Lower leg skin (tissue), 4 donors: ENCODE data around the gene IRF8. TPM values are rescaled to one million over a fixed set of nuclear protein-coding genes. Genes with fewer than 3 reads are reported as not detected.

ENCODE experiments used
- DNase-seq, 2 donors: peaks; one replicate each; pipeline ENCODE4 v3.0.0-alpha.2; 2019; ENCODE audit warnings: low spot score in 2 of 2
- H3K4me3 ChIP-seq: fragments of 200-600 bp; sonication (generic); 2 replicates; pipeline ENCODE4 v1.5.1; 2017; ENCODE audit warnings: mild to moderate bottlenecking, low read depth; ENCODE audit not compliant: poor library complexity, severe bottlenecking
- POLR2A ChIP-seq, 2 donors: fragments of 450-650 bp; IDR thresholded peaks; one replicate each; pipeline ENCODE4 v1.6.1; 2016 to 2017; ENCODE audit warnings: antibody characterized with exemption in 2 of 2, mild to moderate bottlenecking in 1 of 2, moderate library complexity in 1 of 2
- WGBS, 2 donors: methylation state at CpG; one replicate each; pipeline ENCODE4 v1.1.5; 2018; 5-methylcytosine and 5-hydroxymethylcytosine counted together
- intact Hi-C: fragments of 100-400 bp; cut with DNase I; formaldehyde crosslinking; loops from one replicate; pipeline ENCODE4 v1.15.0; 2023; ENCODE audit warnings: low total_unique reads
- total RNA-seq, 4 donors: library from RNA; depleted of rRNA; stranded (reverse); fragments of >200 nt; gene quantifications; one replicate each; pipeline ENCODE4 v1.1.0, GENCODE V29; 2016
- TF ChIP-seq, protein P1 (sequence below), 3 donors: fragments of 450-650 bp; IDR thresholded peaks; one replicate each; pipeline ENCODE4 v1.5.1; 2016; ENCODE audit warnings: antibody characterized with exemption in 3 of 3, mild to moderate bottlenecking in 3 of 3, moderate library complexity in 2 of 3

Gene IRF8
- total RNA-seq, 4 donors from 2014 or later = 1.5 to 5.7 (median 3.7) TPM

- WGBS, 2 donors = 87 to 91% methylated on average over 5 of the region's 5 CpGs
- intact Hi-C loops = no loop called here
Measured at GRCh38 chr16:85952811-85953210, 53.8 kb downstream of the IRF8 start.

GRCh38 chr16:85954927-85955519, 56.1 kb downstream of the IRF8 start:
- TF ChIP-seq, protein P1, sequence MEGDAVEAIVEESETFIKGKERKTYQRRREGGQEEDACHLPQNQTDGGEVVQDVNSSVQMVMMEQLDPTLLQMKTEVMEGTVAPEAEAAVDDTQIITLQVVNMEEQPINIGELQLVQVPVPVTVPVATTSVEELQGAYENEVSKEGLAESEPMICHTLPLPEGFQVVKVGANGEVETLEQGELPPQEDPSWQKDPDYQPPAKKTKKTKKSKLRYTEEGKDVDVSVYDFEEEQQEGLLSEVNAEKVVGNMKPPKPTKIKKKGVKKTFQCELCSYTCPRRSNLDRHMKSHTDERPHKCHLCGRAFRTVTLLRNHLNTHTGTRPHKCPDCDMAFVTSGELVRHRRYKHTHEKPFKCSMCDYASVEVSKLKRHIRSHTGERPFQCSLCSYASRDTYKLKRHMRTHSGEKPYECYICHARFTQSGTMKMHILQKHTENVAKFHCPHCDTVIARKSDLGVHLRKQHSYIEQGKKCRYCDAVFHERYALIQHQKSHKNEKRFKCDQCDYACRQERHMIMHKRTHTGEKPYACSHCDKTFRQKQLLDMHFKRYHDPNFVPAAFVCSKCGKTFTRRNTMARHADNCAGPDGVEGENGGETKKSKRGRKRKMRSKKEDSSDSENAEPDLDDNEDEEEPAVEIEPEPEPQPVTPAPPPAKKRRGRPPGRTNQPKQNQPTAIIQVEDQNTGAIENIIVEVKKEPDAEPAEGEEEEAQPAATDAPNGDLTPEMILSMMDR (IDR thresholded peaks at IDR 0.05) = no peak
- no peak for TF ChIP-seq POLR2A (IDR thresholded peaks at IDR 0.05)
- H3K4me3 ChIP-seq = no peak overlapping the region
- no peak for DNase-seq
- WGBS, 2 donors = 74 to 83% methylated on average over 11 to 12 of the region's 12 CpGs
- intact Hi-C loops = no loop called here

More at GRCh38 chr16:85952811-85953210, 53.8 kb downstream of the IRF8 start:
- H3K4me3 ChIP-seq = no peak overlapping the region
- TF ChIP-seq, protein P1 (IDR thresholded peaks at IDR 0.05) = no peak
- TF ChIP-seq POLR2A (IDR thresholded peaks at IDR 0.05) = no peak
- no peak for DNase-seq

DNA sequence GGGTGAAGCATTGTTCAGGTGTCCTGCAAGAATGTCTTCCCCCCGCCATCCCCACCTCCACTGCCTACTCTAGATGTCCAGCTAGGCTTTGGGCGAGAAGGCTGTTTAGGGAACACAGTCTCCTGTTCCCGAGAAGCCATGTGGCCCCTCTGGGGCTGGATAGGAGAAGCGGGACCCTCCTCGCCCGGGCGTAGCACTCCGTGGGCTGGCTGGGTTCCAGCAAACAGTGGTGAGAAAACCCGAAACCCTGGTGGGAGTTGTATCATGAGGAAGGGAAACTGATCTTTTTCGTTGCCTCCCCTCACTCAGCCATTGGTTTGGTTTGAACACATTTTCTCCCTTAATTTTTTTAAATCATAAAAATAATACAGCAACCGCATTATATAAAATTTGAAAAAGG, 56.6 kb downstream of the IRF8 start:
- TF ChIP-seq, protein P1 (IDR thresholded peaks at IDR 0.05) = no peak
- TF ChIP-seq POLR2A (IDR thresholded peaks at IDR 0.05) = no peak
- intact Hi-C loops = no loop called here
- WGBS, 2 donors = 41 to 53% methylated on average over 11 of the region's 11 CpGs
- no peak overlapping the region for H3K4me3 ChIP-seq
- DNase-seq = no peak

DNA sequence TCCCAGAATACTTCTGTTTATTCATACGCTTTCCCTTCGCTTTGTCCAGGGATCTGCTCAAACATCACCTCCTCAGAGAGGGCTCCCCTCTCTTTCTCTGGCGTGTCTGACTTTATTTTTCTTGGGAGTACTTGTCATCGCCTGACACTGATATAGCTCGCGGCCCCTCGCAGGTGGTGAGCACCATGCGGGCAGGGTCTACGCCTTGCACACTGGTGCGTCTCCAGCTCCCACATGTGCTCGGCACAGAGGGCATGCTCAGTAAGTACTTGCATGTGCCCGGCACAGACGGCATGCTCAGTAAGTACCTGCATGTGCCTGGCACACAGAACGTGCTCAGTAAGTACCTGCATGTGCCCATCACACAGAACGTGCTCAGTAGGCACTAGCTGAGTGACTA, 57.5 kb downstream of the IRF8 start:
- 91 to 92% methylated on average over 15 of the region's 15 CpGs for WGBS, 2 donors
- intact Hi-C loops = no loop called here
- TF ChIP-seq, protein P1 (IDR thresholded peaks at IDR 0.05) = no peak
- TF ChIP-seq POLR2A (IDR thresholded peaks at IDR 0.05) = no peak

DNA sequence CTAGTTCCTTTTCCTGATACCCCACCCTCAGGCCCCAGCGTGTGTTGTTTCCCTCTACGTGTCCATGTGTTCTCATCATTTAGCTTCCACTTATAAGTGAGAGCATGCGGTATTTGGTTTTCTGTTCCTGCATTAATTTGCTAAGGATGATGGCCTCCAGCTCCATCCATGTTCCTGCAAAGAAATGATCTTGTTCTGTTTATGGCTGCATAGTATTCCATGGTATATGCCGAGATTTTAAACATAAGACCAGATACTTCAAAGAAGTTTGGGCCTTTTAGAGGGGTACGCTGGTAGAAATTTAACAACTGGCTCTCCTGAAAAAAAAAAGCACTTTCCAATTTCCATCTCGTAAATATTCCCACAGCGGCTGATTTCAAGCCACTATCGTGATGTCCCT, 59.8 kb downstream of the IRF8 start:
- no peak for DNase-seq
- TF ChIP-seq, protein P1 (IDR thresholded peaks at IDR 0.05) = no peak
- no peak for TF ChIP-seq POLR2A (IDR thresholded peaks at IDR 0.05)
- H3K4me3 ChIP-seq = no peak overlapping the region
- intact Hi-C loops = no loop called here
- WGBS, 2 donors = 94 to 97% methylated on average over 8 of the region's 8 CpGs

More for the DNA sequence above, 57.5 kb downstream of the IRF8 start:
- DNase-seq = no peak
- no peak overlapping the region for H3K4me3 ChIP-seq

GRCh38 chr16:85959686-85960085, 60.7 kb downstream of the IRF8 start:
- no peak for TF ChIP-seq POLR2A (IDR thresholded peaks at IDR 0.05)
- TF ChIP-seq, protein P1 (IDR thresholded peaks at IDR 0.05) = no peak
- DNase-seq = no peak
- WGBS, 2 donors = 45 to 48% methylated on average over 9 of the region's 9 CpGs
- no peak overlapping the region for H3K4me3 ChIP-seq
- intact Hi-C loops = no loop called here
